Measurements from ENCODE around the gene NPPA.

NPPA gene

DNA sequence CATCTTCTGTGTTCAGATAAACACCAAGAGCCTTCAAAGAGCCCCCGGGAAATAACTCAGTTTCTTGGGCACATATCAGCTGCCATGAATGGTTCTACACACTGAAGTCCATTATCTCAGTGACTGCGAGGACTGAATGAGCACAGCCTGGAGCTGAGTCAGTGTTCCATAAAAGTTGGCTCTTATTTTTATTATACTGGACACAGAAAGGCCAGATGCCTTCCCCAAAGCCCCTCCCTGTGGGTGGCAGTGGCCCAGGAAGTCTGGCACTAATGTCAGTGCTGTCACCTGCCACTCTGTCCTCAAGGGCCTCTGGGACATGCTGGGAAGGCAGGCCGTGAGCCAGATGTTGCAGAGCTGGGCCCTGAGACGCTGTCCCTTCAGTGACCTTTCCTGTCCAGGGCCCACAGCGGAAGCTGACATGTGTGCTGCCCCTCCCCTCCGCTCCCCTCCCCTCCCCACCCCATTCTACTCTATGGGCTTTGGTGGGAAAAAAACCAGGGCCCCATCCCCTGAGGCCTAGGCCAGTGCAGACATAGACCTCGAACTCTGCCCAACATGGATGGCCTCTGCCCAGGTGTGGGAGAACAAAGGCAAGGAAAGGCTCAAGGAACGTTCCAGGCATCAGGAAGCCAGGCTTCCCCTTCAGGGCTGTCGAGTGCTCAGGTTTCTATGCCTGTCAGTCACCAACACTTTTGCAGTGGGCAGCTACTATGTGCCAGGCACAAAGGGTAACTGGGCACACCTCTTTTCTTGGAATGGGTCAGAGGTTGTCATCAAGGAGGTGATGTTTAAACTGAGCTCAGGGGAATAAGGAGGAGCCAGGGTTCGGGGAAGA, 33.5 kb upstream of the NPPA start:
- no peaks in the 10 kb centered on the region for H3K36me3 ChIP-seq (ENCODE audit: control insufficient read depth, insufficient read depth, low read length)
- DNase-seq (ENCODE audit: extremely low read depth, insufficient read length), result no peak
- no peaks in the 10 kb centered on the region; the same call in 1 of the 2 replicates for H3K27me3 ChIP-seq (replicated peaks; ENCODE audit: control insufficient read depth, insufficient read depth, low read length)
- H3K4me3 ChIP-seq (replicated peaks; ENCODE audit: low read depth, low read length), result no peak overlapping the region
- TF ChIP-seq, protein P1, sequence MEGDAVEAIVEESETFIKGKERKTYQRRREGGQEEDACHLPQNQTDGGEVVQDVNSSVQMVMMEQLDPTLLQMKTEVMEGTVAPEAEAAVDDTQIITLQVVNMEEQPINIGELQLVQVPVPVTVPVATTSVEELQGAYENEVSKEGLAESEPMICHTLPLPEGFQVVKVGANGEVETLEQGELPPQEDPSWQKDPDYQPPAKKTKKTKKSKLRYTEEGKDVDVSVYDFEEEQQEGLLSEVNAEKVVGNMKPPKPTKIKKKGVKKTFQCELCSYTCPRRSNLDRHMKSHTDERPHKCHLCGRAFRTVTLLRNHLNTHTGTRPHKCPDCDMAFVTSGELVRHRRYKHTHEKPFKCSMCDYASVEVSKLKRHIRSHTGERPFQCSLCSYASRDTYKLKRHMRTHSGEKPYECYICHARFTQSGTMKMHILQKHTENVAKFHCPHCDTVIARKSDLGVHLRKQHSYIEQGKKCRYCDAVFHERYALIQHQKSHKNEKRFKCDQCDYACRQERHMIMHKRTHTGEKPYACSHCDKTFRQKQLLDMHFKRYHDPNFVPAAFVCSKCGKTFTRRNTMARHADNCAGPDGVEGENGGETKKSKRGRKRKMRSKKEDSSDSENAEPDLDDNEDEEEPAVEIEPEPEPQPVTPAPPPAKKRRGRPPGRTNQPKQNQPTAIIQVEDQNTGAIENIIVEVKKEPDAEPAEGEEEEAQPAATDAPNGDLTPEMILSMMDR (IDR thresholded peaks at IDR 0.05; ENCODE audit: insufficient read depth, low read length, poor library complexity, severe bottlenecking), result no peak

GRCh38 chr1:11880181-11880575, 32.6 kb upstream of the NPPA start:
- no peak overlapping the region for H3K4me3 ChIP-seq (replicated peaks; ENCODE audit: low read depth, low read length)
- TF ChIP-seq, protein P1 (IDR thresholded peaks at IDR 0.05; ENCODE audit: insufficient read depth, low read length, poor library complexity, severe bottlenecking), result no peak
- no peaks in the 10 kb centered on the region; the same call in 1 of the 2 replicates for H3K27me3 ChIP-seq (replicated peaks; ENCODE audit: control insufficient read depth, insufficient read depth, low read length)
- no peaks in the 10 kb centered on the region for H3K36me3 ChIP-seq (ENCODE audit: control insufficient read depth, insufficient read depth, low read length)
- no peak for DNase-seq (ENCODE audit: extremely low read depth, insufficient read length)

GRCh38 chr1:11879311-11880180, 32.0 kb upstream of the NPPA start:
- no peaks in the 10 kb centered on the region for H3K36me3 ChIP-seq (ENCODE audit: control insufficient read depth, insufficient read depth, low read length)
- TF ChIP-seq, protein P1 (IDR thresholded peaks at IDR 0.05; ENCODE audit: insufficient read depth, low read length, poor library complexity, severe bottlenecking), result no peak
- DNase-seq (ENCODE audit: extremely low read depth, insufficient read length), result no peak
- H3K4me3 ChIP-seq (replicated peaks; ENCODE audit: low read depth, low read length), result no peak overlapping the region
- H3K27me3 ChIP-seq (replicated peaks; ENCODE audit: control insufficient read depth, insufficient read depth, low read length), result no peaks in the 10 kb centered on the region; the same call in 1 of the 2 replicates

DNA sequence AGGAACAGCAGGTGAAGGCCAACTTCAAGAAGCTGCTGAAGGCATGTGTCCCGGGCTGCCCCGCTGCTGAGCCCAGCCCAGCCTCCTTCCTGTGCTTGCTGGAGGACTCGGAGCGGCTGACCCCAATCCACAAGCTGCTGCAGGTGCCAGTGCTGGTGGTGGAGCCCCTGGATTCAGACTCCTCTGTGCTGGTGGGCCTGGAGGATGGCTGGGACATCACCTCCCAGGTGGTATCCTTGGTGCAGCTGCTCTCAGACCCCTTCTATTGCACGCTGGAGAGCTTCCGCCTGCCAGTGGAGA, 31.3 kb upstream of the NPPA start:
- H3K4me3 ChIP-seq (replicated peaks; ENCODE audit: low read depth, low read length), result no peak overlapping the region
- DNase-seq (ENCODE audit: extremely low read depth, insufficient read length), result no peak
- TF ChIP-seq, protein P1 (IDR thresholded peaks at IDR 0.05; ENCODE audit: insufficient read depth, low read length, poor library complexity, severe bottlenecking), result no peak
- H3K27me3 ChIP-seq (replicated peaks; ENCODE audit: control insufficient read depth, insufficient read depth, low read length), result no peaks in the 10 kb centered on the region; the same call in 1 of the 2 replicates
- no peaks in the 10 kb centered on the region for H3K36me3 ChIP-seq (ENCODE audit: control insufficient read depth, insufficient read depth, low read length)

DNA sequence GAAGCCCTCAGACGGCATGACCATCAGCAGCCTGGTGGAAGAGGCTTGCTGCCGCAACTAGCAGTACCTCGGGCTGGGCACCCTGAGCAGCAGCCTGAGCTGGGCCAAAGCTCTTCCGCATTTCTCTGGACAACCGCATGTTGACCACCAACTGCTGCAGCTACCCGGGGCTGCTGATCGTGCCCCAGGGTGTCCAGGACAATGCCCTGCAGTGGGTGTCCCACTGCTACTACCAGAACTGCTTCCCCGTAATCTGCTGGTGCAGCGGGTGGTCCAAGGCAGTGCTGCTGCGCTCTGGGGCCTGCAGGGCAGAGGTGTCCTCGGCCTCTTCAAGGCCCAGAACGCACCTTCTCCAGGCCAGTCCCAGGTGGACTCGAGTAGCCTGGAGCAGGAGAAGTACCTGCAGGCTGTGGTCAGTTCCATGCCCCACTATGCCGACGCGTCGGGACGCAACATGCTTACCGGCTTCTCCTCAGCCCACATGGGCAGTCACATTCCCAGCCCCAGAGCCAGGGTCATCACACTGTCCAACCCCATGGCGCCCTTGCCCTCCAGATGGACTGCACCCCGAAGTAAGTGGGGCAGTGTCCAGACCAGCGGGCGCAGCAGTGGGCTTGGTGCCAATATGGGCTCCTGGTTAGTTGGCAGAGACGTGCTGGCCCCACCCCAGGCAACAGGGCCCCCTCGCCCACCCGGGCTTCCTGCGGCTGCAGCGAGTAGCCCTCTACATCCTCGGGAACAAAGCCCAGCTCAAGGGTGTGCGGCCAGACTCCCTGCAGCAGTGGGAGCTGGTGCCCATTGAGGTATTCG, 30.7 kb upstream of the NPPA start:
- DNase-seq (ENCODE audit: extremely low read depth, insufficient read length), result no peak
- no peaks in the 10 kb centered on the region for H3K36me3 ChIP-seq (ENCODE audit: control insufficient read depth, insufficient read depth, low read length)
- TF ChIP-seq, protein P1 (IDR thresholded peaks at IDR 0.05; ENCODE audit: insufficient read depth, low read length, poor library complexity, severe bottlenecking), result no peak
- H3K4me3 ChIP-seq (replicated peaks; ENCODE audit: low read depth, low read length), result no peak overlapping the region
- no peaks in the 10 kb centered on the region; the same call in 1 of the 2 replicates for H3K27me3 ChIP-seq (replicated peaks; ENCODE audit: control insufficient read depth, insufficient read depth, low read length)

All from GM06990 (cell line).